GM12891 (cell line): ENCODE results near the gene RALGPS1.

Experiments used
- DNase-seq: peaks from one replicate; pipeline ENCODE4 v3.0.0; 2011; ENCODE audit warnings: low spot score; ENCODE audit not compliant: insufficient read length
- FAIRE-seq: peaks from 2 replicates; lab custom pipeline; 2011; peaks lifted over from hg19 to GRCh38; lab: Jason Lieb, UNC
- PAX5 ChIP-seq: IDR thresholded peaks from 2 replicates; pipeline ENCODE4 v1.6.1; 2011; ENCODE audit warnings: low read length, moderate library complexity, mild to moderate bottlenecking; ENCODE audit not compliant: insufficient read depth, severe bottlenecking
- POLR2A ChIP-seq: IDR thresholded peaks from 2 replicates; pipeline ENCODE4 v1.6.1; 2011; ENCODE audit warnings: low read depth, low read length, control low read depth
- POLR2AphosphoS5 ChIP-seq: IDR thresholded peaks from 2 replicates; pipeline ENCODE4 v1.6.1; 2011; ENCODE audit warnings: low read depth, low read length, control low read depth
- POU2F2 ChIP-seq: IDR thresholded peaks from 2 replicates; pipeline ENCODE4 v1.6.1; 2011; ENCODE audit warnings: low read depth, mild to moderate bottlenecking, control low read depth, low read length, moderate library complexity
- SPI1 ChIP-seq: IDR thresholded peaks from 2 replicates; pipeline ENCODE4 v1.6.1; 2011; ENCODE audit warnings: low read depth, low read length, control low read depth
- TAF1 ChIP-seq: IDR thresholded peaks from 2 replicates; pipeline ENCODE4 v1.6.1; 2011; ENCODE audit warnings: low read depth, low read length, control low read depth

RALGPS1 gene

GRCh38 chr9:126952205-126952977 lies 37.8 kb downstream of the RALGPS1 start:
- DNase-seq (no peak), FAIRE-seq (no peak)
- TF ChIP-seq POLR2AphosphoS5 (no peak), POU2F2 (no peak)

GRCh38 chr9:126953041-126953809 lies 38.6 kb downstream of the RALGPS1 start:
- no peak for FAIRE-seq
- no peak for DNase-seq
- TF ChIP-seq TAF1 (no peak), POU2F2 (no peak), POLR2AphosphoS5 (no peak), PAX5 (no peak), POLR2A (no peak), SPI1 (no peak)

- TF ChIP-seq POLR2A (no peak), PAX5 (no peak), SPI1 (no peak), POLR2AphosphoS5 (no peak), TAF1 (no peak), POU2F2 (no peak)
- FAIRE-seq, result no peak
- no peak for DNase-seq
Observed at GRCh38 chr9:126955811-126956210, 41.2 kb downstream of the RALGPS1 start.

GRCh38 chr9:126956917-126957686 lies 42.5 kb downstream of the RALGPS1 start:
- FAIRE-seq, result no peak
- TF ChIP-seq SPI1 (no peak), POU2F2 (no peak), POLR2A (no peak), POLR2AphosphoS5 (no peak), PAX5 (no peak), TAF1 (no peak)
- no peak for DNase-seq

- FAIRE-seq (no peak), DNase-seq (no peak)
- TF ChIP-seq POU2F2 (no peak), POLR2AphosphoS5 (no peak), SPI1 (no peak), PAX5 (no peak), TAF1 (no peak), POLR2A (no peak)
Observed at GRCh38 chr9:126957687-126958053, 43.1 kb downstream of the RALGPS1 start.

GRCh38 chr9:126959336-126959735 lies 44.8 kb downstream of the RALGPS1 start:
- no peak for TF ChIP-seq SPI1
- no peak for TF ChIP-seq POU2F2
- no peak for TF ChIP-seq PAX5
- no peak for TF ChIP-seq POLR2AphosphoS5
- TF ChIP-seq POLR2A, result no peak
- TF ChIP-seq TAF1, result no peak
- DNase-seq (no peak), FAIRE-seq (no peak)

GRCh38 chr9:126959917-126960316 lies 45.3 kb downstream of the RALGPS1 start:
- no peak for TF ChIP-seq POLR2AphosphoS5
- no peak for TF ChIP-seq POLR2A
- no peak for TF ChIP-seq PAX5
- TF ChIP-seq SPI1, result no peak
- no peak for TF ChIP-seq POU2F2
- no peak for TF ChIP-seq TAF1
- DNase-seq (no peak), FAIRE-seq (no peak)

GRCh38 chr9:126962336-126962735 lies 47.8 kb downstream of the RALGPS1 start:
- TF ChIP-seq POLR2AphosphoS5 (no peak), PAX5 (no peak), TAF1 (no peak), POLR2A (no peak), POU2F2 (no peak), SPI1 (no peak)
- FAIRE-seq, result no peak
- no peak for DNase-seq

- TF ChIP-seq POLR2A (no peak), TAF1 (no peak), PAX5 (no peak), POLR2AphosphoS5 (no peak), POU2F2 (no peak), SPI1 (no peak)
- FAIRE-seq (no peak), DNase-seq (no peak)
Observed at GRCh38 chr9:126965077-126965476, 50.5 kb downstream of the RALGPS1 start.
